Mesenchymal stem cell (in vitro differentiated cells and primary cell): ENCODE measurements around the gene NT5C.
"Not testable (repeated sequence)": the region's sequence is repeated elsewhere in the genome, so short reads cannot be mapped to it uniquely, and the experiment has no call there.

Source experiments
- DNase-seq: peaks from one replicate; pipeline ENCODE4 v3.0.0-alpha.2; 2013
- H2AFZ ChIP-seq: one replicate; pipeline ENCODE4 v1.6.1; 2013; ENCODE audit warnings: low read depth, mild to moderate bottlenecking, control low read depth, inconsistent platforms, low read length, moderate library complexity
- H2AK5ac ChIP-seq: 2 replicates; pipeline ENCODE4 v1.6.1; 2013; ENCODE audit warnings: low read length, moderate library complexity, mild to moderate bottlenecking, inconsistent platforms; ENCODE audit not compliant: severe bottlenecking
- H2BK120ac ChIP-seq: one replicate; pipeline ENCODE4 v1.6.1; 2013; ENCODE audit warnings: low read depth, mild to moderate bottlenecking, inconsistent platforms, low read length, moderate library complexity
- H2BK12ac ChIP-seq, 2 experiments: one replicate each; pipeline ENCODE4 v1.6.1; 2013; ENCODE audit warnings: inconsistent platforms in 2 of 2, low read length in 2 of 2, mild to moderate bottlenecking in 2 of 2, moderate library complexity in 2 of 2, control low read depth in 1 of 2
- H2BK15ac ChIP-seq: one replicate; pipeline ENCODE4 v1.6.1; 2013; ENCODE audit warnings: mild to moderate bottlenecking, low read depth, inconsistent platforms; ENCODE audit not compliant: poor library complexity, severe bottlenecking
- H2BK5ac ChIP-seq: 2 replicates; pipeline ENCODE4 v1.6.1; 2013; ENCODE audit warnings: low read depth, mild to moderate bottlenecking, low read length, control low read depth, inconsistent platforms; ENCODE audit not compliant: poor library complexity, severe bottlenecking
- H3K14ac ChIP-seq, 2 experiments: one replicate each; pipeline ENCODE4 v1.6.1; 2013; ENCODE audit warnings: inconsistent platforms in 2 of 2, low read length in 2 of 2, control low read depth in 1 of 2, mild to moderate bottlenecking in 1 of 2, moderate library complexity in 1 of 2
- H3K18ac ChIP-seq, 2 experiments: one replicate each; pipeline ENCODE4 v1.6.1; 2013; ENCODE audit warnings: inconsistent platforms in 2 of 2, low read length in 2 of 2, control low read depth in 1 of 2, low read depth in 1 of 2, mild to moderate bottlenecking in 1 of 2
- H3K23ac ChIP-seq, 2 experiments: one replicate each; pipeline ENCODE4 v1.6.1; 2013; ENCODE audit warnings: inconsistent platforms in 2 of 2, low read length in 2 of 2, mild to moderate bottlenecking in 2 of 2, moderate library complexity in 2 of 2, control low read depth in 1 of 2
- H3K27ac ChIP-seq: 2 replicates; pipeline ENCODE4 v1.5.1; 2013; ENCODE audit warnings: mild to moderate bottlenecking, moderate library complexity, low read length, control low read depth, inconsistent platforms; ENCODE audit not compliant: poor library complexity, severe bottlenecking
- H3K27me3 ChIP-seq, 2 experiments: 2 replicates each; pipeline versions ENCODE4 v1.6.1 to v1.7.0; 2013; ENCODE audit warnings: low read length in 2 of 2, mild to moderate bottlenecking in 2 of 2, moderate library complexity in 2 of 2, control low read depth in 1 of 2, inconsistent platforms in 1 of 2; ENCODE audit not compliant: control insufficient read depth in 1 of 2, insufficient read depth in 1 of 2
- H3K36me3 ChIP-seq, 2 experiments: 2 replicates each; pipeline versions ENCODE4 v1.6.1 to v1.7.0; 2013; ENCODE audit warnings: low read length in 2 of 2, control low read depth in 1 of 2, inconsistent platforms in 1 of 2, low read depth in 1 of 2, mild to moderate bottlenecking in 1 of 2; ENCODE audit not compliant: insufficient read depth in 2 of 2, control insufficient read depth in 1 of 2
- H3K4ac ChIP-seq, 2 experiments: one replicate each; pipeline ENCODE4 v1.6.1; 2013; ENCODE audit warnings: inconsistent platforms in 2 of 2, low read length in 2 of 2, mild to moderate bottlenecking in 2 of 2, moderate library complexity in 2 of 2, control low read depth in 1 of 2, low read depth in 1 of 2
- H3K4me1 ChIP-seq: 2 replicates; pipeline ENCODE4 v1.6.1; 2013; ENCODE audit warnings: low read depth, low read length, control low read depth; ENCODE audit not compliant: control insufficient read depth, insufficient read depth
- H3K4me2 ChIP-seq: 2 replicates; pipeline ENCODE4 v1.6.1; 2013; ENCODE audit warnings: low read length, mild to moderate bottlenecking, inconsistent platforms; ENCODE audit not compliant: poor library complexity, severe bottlenecking
- H3K4me3 ChIP-seq, 2 experiments: 2 replicates each; pipeline versions ENCODE4 v1.5.1 to v1.7.0; 2013; ENCODE audit warnings: low read length in 2 of 2, mild to moderate bottlenecking in 2 of 2, control low read depth in 1 of 2, low read depth in 1 of 2; ENCODE audit not compliant: insufficient read depth in 1 of 2
- H3K79me1 ChIP-seq: replicated peaks from 2 replicates; pipeline ENCODE4 v1.6.1; 2013; ENCODE audit warnings: mild to moderate bottlenecking, control low read depth, low read length, inconsistent platforms; ENCODE audit not compliant: poor library complexity, severe bottlenecking
- H3K9ac ChIP-seq: 2 replicates; pipeline ENCODE4 v1.7.0; 2013; ENCODE audit warnings: mild to moderate bottlenecking, low read length, moderate library complexity
- H3K9me3 ChIP-seq: 2 replicates; pipeline ENCODE4 v1.7.0; 2013; ENCODE audit warnings: mild to moderate bottlenecking, low read length; ENCODE audit not compliant: control insufficient read depth
- H4K8ac ChIP-seq: one replicate; pipeline ENCODE4 v1.6.1; 2013; ENCODE audit warnings: inconsistent platforms, mild to moderate bottlenecking, low read length, moderate library complexity
- H4K91ac ChIP-seq: one replicate; pipeline ENCODE4 v1.6.1; 2013; ENCODE audit warnings: mild to moderate bottlenecking, low read length, inconsistent platforms
- WGBS: methylation state at CpG from one replicate; pipeline ENCODE4 v1.1.7; 2013; ENCODE audit warnings: mixed read lengths; 5-methylcytosine and 5-hydroxymethylcytosine counted together

Gene NT5C

DNA sequence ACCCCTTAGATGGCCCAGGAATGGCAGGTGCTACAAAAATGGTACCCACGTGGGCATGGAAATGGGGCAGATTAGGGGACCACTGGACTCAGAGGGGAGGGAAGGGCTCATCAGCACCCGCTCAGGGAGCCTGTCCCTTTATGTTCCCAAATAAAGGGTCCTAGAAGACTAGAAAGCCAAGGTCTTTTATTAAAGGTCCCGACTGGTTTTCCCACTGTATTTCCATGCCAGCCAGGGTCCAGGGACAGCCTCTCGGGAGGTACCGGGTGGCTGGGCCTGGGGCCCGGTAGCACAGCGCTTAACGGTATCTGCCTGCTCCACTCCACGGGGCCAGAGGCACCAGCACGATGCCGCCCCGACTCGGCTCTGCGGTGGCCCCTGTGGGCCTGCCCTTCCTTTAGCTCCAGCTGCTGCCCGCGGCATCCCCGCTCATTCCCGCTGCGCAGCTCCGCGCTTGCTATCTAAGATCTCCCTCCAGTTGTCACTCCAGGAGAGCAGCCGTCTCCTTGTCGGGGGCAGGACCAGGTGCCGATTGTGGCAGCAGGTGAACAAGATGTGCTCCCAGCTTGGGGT is 1.4 kb downstream of the NT5C start:
- Histone ChIP-seq H3K4ac (peak overlapping the region in 1 of 2 experiments; percentile 20), H4K8ac (peak overlapping the region; percentile 69), H3K14ac (no peak overlapping the region), H3K4me3 (peak overlapping the region in 1 of 2 experiments; percentile 82), H3K79me1 (peaks cover 12% of the 10 kb centered on the region), H3K23ac (no peak overlapping the region), H4K91ac (no peak overlapping the region), H2BK15ac (no peak overlapping the region), H2BK12ac (no peak overlapping the region), H2AK5ac (peak overlapping the region; percentile 7), H3K18ac (peak overlapping the region in 1 of 2 experiments; percentile 6), H3K27me3 (no peaks in the 10 kb centered on the region), H3K4me1 (peaks cover 12% of the 10 kb centered on the region), H2BK120ac (no peak overlapping the region), H3K4me2 (peak overlapping the region; percentile 83), H2AFZ (no peak overlapping the region), H3K36me3 (peaks cover 24 to 31% of the 10 kb centered on the region in 2 experiments), H3K9ac (peak overlapping the region; percentile 95), H3K9me3 (no peaks in the 10 kb centered on the region), H2BK5ac (no peak overlapping the region), H3K27ac (no peak overlapping the region)
- 89% methylated on average over 24 of the region's 24 CpGs for WGBS
- DNase-seq, result no peak

DNA sequence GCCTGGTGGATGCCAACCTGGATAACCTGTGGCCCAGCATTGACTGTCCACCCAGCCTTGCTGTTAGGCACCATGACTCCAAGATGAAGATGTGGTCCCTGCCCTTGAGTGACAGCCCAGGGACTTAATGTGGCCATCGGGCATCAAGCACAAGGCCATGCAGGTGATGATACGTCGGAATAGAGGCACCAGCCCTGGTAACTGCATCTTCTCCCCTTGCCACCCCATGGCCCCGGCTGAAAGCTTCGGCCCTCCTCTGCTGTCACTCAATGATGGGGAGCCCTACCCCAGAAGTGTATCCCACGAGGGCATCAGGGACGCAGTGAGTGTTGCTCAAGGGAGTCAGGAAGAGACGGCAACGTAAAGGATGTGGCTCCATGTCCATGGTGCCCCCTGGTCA is 2.0 kb downstream of the NT5C start:
- Histone ChIP-seq H3K79me1 (peaks cover 17% of the 10 kb centered on the region), H2BK15ac (no peak overlapping the region), H2AFZ (no peak overlapping the region), H3K18ac (no peak overlapping the region), H3K4me3 (no peak overlapping the region), H3K27me3 (no peaks in the 10 kb centered on the region), H3K9me3 (no peaks in the 10 kb centered on the region), H2BK5ac (no peak overlapping the region), H3K4ac (no peak overlapping the region), H3K14ac (no peak overlapping the region), H3K4me1 (peaks cover 17% of the 10 kb centered on the region), H3K23ac (no peak overlapping the region), H4K91ac (no peak overlapping the region), H2AK5ac (no peak overlapping the region), H2BK120ac (no peak overlapping the region), H3K27ac (no peak overlapping the region), H3K9ac (no peak overlapping the region), H4K8ac (no peak overlapping the region), H2BK12ac (no peak overlapping the region), H3K4me2 (no peak overlapping the region), H3K36me3 (peaks cover 19 to 35% of the 10 kb centered on the region in 2 experiments)
- no peak for DNase-seq
- 99% methylated on average over 9 of the region's 9 CpGs for WGBS

- Histone ChIP-seq H3K36me3 (peaks cover 18 to 39% of the 10 kb centered on the region in 2 experiments), H2AFZ (no peak overlapping the region), H3K14ac (no peak overlapping the region), H3K27ac (no peak overlapping the region), H3K4me3 (no peak overlapping the region), H2AK5ac (no peak overlapping the region), H3K18ac (no peak overlapping the region), H3K27me3 (no peaks in the 10 kb centered on the region), H3K4me2 (no peak overlapping the region), H4K8ac (no peak overlapping the region), H3K9ac (no peak overlapping the region), H2BK5ac (no peak overlapping the region), H3K4ac (no peak overlapping the region), H3K23ac (no peak overlapping the region), H3K4me1 (peaks cover 24% of the 10 kb centered on the region), H2BK120ac (no peak overlapping the region), H3K79me1 (peaks cover 24% of the 10 kb centered on the region), H2BK12ac (no peak overlapping the region), H2BK15ac (peak overlapping the region; percentile 21), H3K9me3 (no peaks in the 10 kb centered on the region), H4K91ac (no peak overlapping the region)
- DNase-seq, result no peak
- 97% methylated on average over 33 of the region's 33 CpGs for WGBS
Observed at GRCh38 chr17:75128694-75129505, 2.6 kb downstream of the NT5C start.

- H3K14ac ChIP-seq, H3K9me3 ChIP-seq, H3K18ac ChIP-seq, H3K4me3 ChIP-seq, H2BK15ac ChIP-seq, H3K9ac ChIP-seq, H3K4me2 ChIP-seq, H3K4ac ChIP-seq, H3K27ac ChIP-seq, H2AK5ac ChIP-seq, H3K23ac ChIP-seq, H2AFZ ChIP-seq, H2BK12ac ChIP-seq, H4K8ac ChIP-seq, H2BK120ac ChIP-seq, H2BK5ac ChIP-seq, DNase-seq, H4K91ac ChIP-seq, H3K27me3 ChIP-seq: not testable (repeated sequence)
- 98% methylated on average over 5 of the region's 5 CpGs for WGBS
- Histone ChIP-seq H3K36me3 (peaks cover 18 to 39% of the 10 kb centered on the region in 2 experiments), H3K79me1 (peaks cover 24% of the 10 kb centered on the region), H3K4me1 (peaks cover 24% of the 10 kb centered on the region)
Observed at GRCh38 chr17:75127936-75128335, 3.6 kb downstream of the NT5C start.
